Activated CD4-positive, alpha-beta T cell treated with anti-CD3 and anti-CD28 coated beads, Interleukin-2, Interleukin-4, amounts not matched to agents 100 ng/mL and 50 ng/mL, durations not matched to agents 16 hours and 8 hours (primary cell): ENCODE data around the gene L3MBTL3.

Source experiments
- DNase-seq: peaks from one replicate; pipeline ENCODE4 v3.0.0-alpha.2; 2020; ENCODE audit warnings: low spot score

L3MBTL3 gene

GRCh38 chr6:130185658-130186057 is 167.3 kb downstream of the L3MBTL3 start:
- no peak for DNase-seq

GRCh38 chr6:130187335-130188206 is 169.2 kb downstream of the L3MBTL3 start:
- peak; percentile 35 for DNase-seq

GRCh38 chr6:130188207-130188899 is 170.0 kb downstream of the L3MBTL3 start:
- DNase-seq, result no peak

GRCh38 chr6:130189531-130190397 is 171.4 kb downstream of the L3MBTL3 start:
- no peak for DNase-seq
